Measurements from ENCODE around the gene GCDH. TPM values are rescaled to one million over a fixed set of nuclear protein-coding genes. Genes with fewer than 3 reads are reported as not detected.
"Not testable (repeated sequence)": the region's sequence is repeated elsewhere in the genome, so short reads cannot be mapped to it uniquely, and the experiment has no call there.

Gene GCDH
- total RNA-seq, 1 donor from 2014 or later: 109 TPM

- DNase-seq (ENCODE audit: low spot score): no peak
- ATAC-seq: no peak
Observed at GRCh38 chr19:12872255-12872654, 18.7 kb upstream of the GCDH start.

GRCh38 chr19:12872941-12873890 is 17.7 kb upstream of the GCDH start:
- DNase-seq (ENCODE audit: low spot score): peak; percentile 58
- peak; percentile 71 for ATAC-seq

GRCh38 chr19:12873891-12874745 is 16.8 kb upstream of the GCDH start:
- no peak for DNase-seq (ENCODE audit: low spot score)
- ATAC-seq: no peak

- ATAC-seq (no peak), DNase-seq (ENCODE audit: low spot score) (no peak)
Observed at GRCh38 chr19:12875086-12875485, 15.9 kb upstream of the GCDH start.

GRCh38 chr19:12880551-12881171 is 10.3 kb upstream of the GCDH start:
- ATAC-seq (peak; percentile 46), DNase-seq (ENCODE audit: low spot score) (peak; percentile 55)

- peak; percentile 90 for ATAC-seq
- DNase-seq (ENCODE audit: low spot score): peak; percentile 99
Observed at GRCh38 chr19:12881172-12881808, 9.7 kb upstream of the GCDH start, which contains the start of gene DNASE2. Gene DNASE2, minus strand, starts transcription at chr19:12881449. Its CDS starts 74 bp downstream, at chr19:12881375.

- ATAC-seq: no peak
Observed at GRCh38 chr19:12882589-12882988, 8.4 kb upstream of the GCDH start.

GRCh38 chr19:12884202-12884601 is 6.8 kb upstream of the GCDH start:
- no peak for DNase-seq (ENCODE audit: low spot score)
- ATAC-seq: no peak

More at GRCh38 chr19:12882589-12882988, 8.4 kb upstream of the GCDH start:
- no peak for DNase-seq (ENCODE audit: low spot score)

GRCh38 chr19:12884627-12884925 is 6.4 kb upstream of the GCDH start:
- no peak for DNase-seq (ENCODE audit: low spot score)

GRCh38 chr19:12884926-12885748 is 5.8 kb upstream of the GCDH start:
- peak; percentile 71 for DNase-seq (ENCODE audit: low spot score)
- ATAC-seq: peak; percentile 53

More at GRCh38 chr19:12884627-12884925, 6.4 kb upstream of the GCDH start:
- no peak for ATAC-seq

GRCh38 chr19:12885749-12886650 is 5.0 kb upstream of the GCDH start:
- DNase-seq (ENCODE audit: low spot score): no peak

GRCh38 chr19:12886651-12886968 is 4.3 kb upstream of the GCDH start:
- DNase-seq (ENCODE audit: low spot score) (no peak), ATAC-seq (no peak)

More at GRCh38 chr19:12885749-12886650, 5.0 kb upstream of the GCDH start:
- ATAC-seq: no peak

GRCh38 chr19:12886969-12887747 is 3.8 kb upstream of the GCDH start, which contains the start of gene KLF1:
Gene KLF1, minus strand, starts transcription at chr19:12887201. Its CDS starts 61 bp downstream, at chr19:12887140.
- DNase-seq (ENCODE audit: low spot score): no peak
- no peak for ATAC-seq

- no peak for ATAC-seq
- DNase-seq (ENCODE audit: low spot score): no peak
Observed at GRCh38 chr19:12888006-12888603, 2.9 kb upstream of the GCDH start.

GRCh38 chr19:12890299-12890786 is 617 bp upstream of the GCDH start:
- DNase-seq (ENCODE audit: low spot score); ATAC-seq: not testable (repeated sequence)

- DNase-seq (ENCODE audit: low spot score) (peak; percentile 67), ATAC-seq (peak; percentile 39)
Observed at GRCh38 chr19:12891553-12892021, 627 bp downstream of the GCDH start.

- ATAC-seq: no peak
- no peak for DNase-seq (ENCODE audit: low spot score)
Observed at GRCh38 chr19:12893582-12893981, 2.6 kb downstream of the GCDH start.
